Fibroblast of the aortic adventitia (primary cell): ENCODE measurements around the gene STT3B. TPM values are rescaled to one million over a fixed set of nuclear protein-coding genes. Genes with fewer than 3 reads are reported as not detected.

Source experiments
- DNase-seq: peaks from one replicate; pipeline ENCODE4 v3.0.0-alpha.2; 2010; ENCODE audit warnings: low read depth
- H3K4me3 ChIP-seq: 2 replicates; pipeline ENCODE4 v1.5.1; 2011; ENCODE audit warnings: low read depth, mild to moderate bottlenecking, control low read depth, low read length, moderate library complexity
- CTCF ChIP-seq: IDR thresholded peaks from 2 replicates; pipeline ENCODE4 v1.5.1; 2011; ENCODE audit warnings: mild to moderate bottlenecking, low read length, control low read depth, inconsistent platforms; ENCODE audit not compliant: insufficient read depth
- total RNA-seq: library from RNA; depleted of rRNA; stranded (reverse); fragments of >200 nt; gene quantifications from 2 replicates; pipeline ENCODE4 v1.2.3, GENCODE V29; 2012; ENCODE audit warnings: low replicate concordance

Gene STT3B
- total RNA-seq, 1 donor: 151 TPM

- no peak overlapping the region for H3K4me3 ChIP-seq
- no peak for TF ChIP-seq CTCF
- DNase-seq: no peak
Measured at GRCh38 chr3:31667582-31667981, 134.9 kb downstream of the STT3B start.

- no peak for TF ChIP-seq CTCF
- no peak overlapping the region for H3K4me3 ChIP-seq
- DNase-seq: no peak
Measured at GRCh38 chr3:31668242-31668641, 135.5 kb downstream of the STT3B start.

- TF ChIP-seq CTCF: no peak
- no peak overlapping the region for H3K4me3 ChIP-seq
- no peak for DNase-seq
Measured at GRCh38 chr3:31670136-31670535, 137.4 kb downstream of the STT3B start.

- DNase-seq: no peak
- no peak overlapping the region for H3K4me3 ChIP-seq
- no peak for TF ChIP-seq CTCF
Measured at GRCh38 chr3:31670722-31671121, 138.0 kb downstream of the STT3B start.

- no peak overlapping the region for H3K4me3 ChIP-seq
- TF ChIP-seq CTCF: no peak
- no peak for DNase-seq
Measured at GRCh38 chr3:31671451-31671850, 138.7 kb downstream of the STT3B start.

GRCh38 chr3:31671976-31672375, 139.3 kb downstream of the STT3B start:
- H3K4me3 ChIP-seq: no peak overlapping the region
- DNase-seq: no peak
- TF ChIP-seq CTCF: no peak

GRCh38 chr3:31673950-31674349, 141.2 kb downstream of the STT3B start:
- no peak for DNase-seq
- no peak for TF ChIP-seq CTCF

More at GRCh38 chr3:31673950-31674349, 141.2 kb downstream of the STT3B start:
- no peak overlapping the region for H3K4me3 ChIP-seq
